B cell (primary cell): Measurements from ENCODE around the gene SHH. TPM values are rescaled to one million over a fixed set of nuclear protein-coding genes. Genes with fewer than 3 reads are reported as not detected.

Experiments
- ATAC-seq: fragments of 200-7000 bp; cut with Tn5 transposase; one replicate; pipeline ENCODE4 v1.10.0; 2021; ENCODE audit warnings: low read depth, mild to moderate bottlenecking, moderate number of reproducible peaks, moderate library complexity
- CTCF ChIA-PET: fragments of 350-600 bp; sonication (Branson Sonifier 250); formaldehyde crosslinking; loops from one replicate; lab custom pipeline; 2021; ENCODE audit warnings: antibody characterized with exemption, inconsistent platforms; lab: Charles Lee
- POLR2A ChIA-PET: fragments of 350-600 bp; sonication (Branson Sonifier 250); formaldehyde crosslinking; loops from one replicate; lab custom pipeline; 2021; ENCODE audit warnings: antibody characterized with exemption; lab: Charles Lee
- DNase-seq: peaks from one replicate; pipeline ENCODE4 v3.0.0; 2013
- H2AFZ ChIP-seq: 2 replicates; pipeline ENCODE4 v1.6.1; 2012; ENCODE audit warnings: mild to moderate bottlenecking, low read depth, low read length; ENCODE audit not compliant: insufficient read depth, poor library complexity, severe bottlenecking
- H3K27ac ChIP-seq, 2 donors: 1 replicate in 1 of 2; 2 replicates in 1 of 2; pipeline ENCODE4 v1.5.1; 2012 to 2013; ENCODE audit warnings: low read length in 2 of 2, mild to moderate bottlenecking in 2 of 2, moderate library complexity in 1 of 2
- H3K27me3 ChIP-seq, 4 experiments: fragments of 200-600 bp in 1 of 4; sonication (generic) in 1 of 4; replicated peaks in 1 of 4; 1 replicate in 2 of 4; 2 replicates in 2 of 4; pipeline versions ENCODE4 v1.6.1 to v1.7.0; 2013 to 2016; ENCODE audit warnings: low read length in 3 of 4, mild to moderate bottlenecking in 2 of 4, mixed read lengths in 1 of 4, moderate library complexity in 1 of 4; ENCODE audit not compliant: insufficient read depth in 4 of 4, control insufficient read depth in 3 of 4; ENCODE audit errors: control extremely low read depth in 1 of 4
- H3K36me3 ChIP-seq, 2 experiments: replicated peaks in 1 of 2; 1 replicate in 1 of 2; 2 replicates in 1 of 2; pipeline versions ENCODE4 v1.6.1 to v1.7.1; 2013; ENCODE audit warnings: low read length in 1 of 2; ENCODE audit not compliant: insufficient read depth in 2 of 2, control insufficient read depth in 1 of 2; ENCODE audit errors: control extremely low read depth in 1 of 2, extremely low read depth in 1 of 2
- H3K4me1 ChIP-seq, 2 donors: fragments of 200-600 bp in 1 of 2; sonication (generic) in 1 of 2; 1 replicate in 1 of 2; 2 replicates in 1 of 2; pipeline versions ENCODE4 v1.5.1 to v1.6.1; 2013 to 2017; ENCODE audit warnings: low read length in 2 of 2; ENCODE audit not compliant: control insufficient read depth in 2 of 2, insufficient read depth in 2 of 2
- H3K4me2 ChIP-seq: replicated peaks from 2 replicates; pipeline ENCODE3; 2012; ENCODE audit warnings: mild to moderate bottlenecking, low read depth, low read length; ENCODE audit not compliant: poor library complexity, severe bottlenecking
- H3K4me3 ChIP-seq, 5 experiments: fragments of 200-600 bp in 1 of 5; sonication (generic) in 1 of 5; 1 replicate in 3 of 5; 2 replicates in 2 of 5; pipeline versions ENCODE4 v1.5.1 to v1.7.0; 2011 to 2016; ENCODE audit warnings: low read length in 4 of 5, mild to moderate bottlenecking in 4 of 5, low read depth in 2 of 5, control low read depth in 1 of 5, moderate library complexity in 1 of 5; ENCODE audit not compliant: insufficient read depth in 1 of 5; ENCODE audit errors: control extremely low read depth in 1 of 5, extremely low read depth in 1 of 5
- H3K79me2 ChIP-seq: fragments of 200-600 bp; sonication (generic); one replicate; pipeline ENCODE4 v1.6.0; 2016; ENCODE audit warnings: low read length; ENCODE audit not compliant: control insufficient read depth, insufficient read depth
- H3K9ac ChIP-seq: fragments of 200-600 bp; sonication (generic); 2 replicates; pipeline ENCODE4 v1.6.1; 2017; ENCODE audit warnings: mild to moderate bottlenecking, low read length, moderate library complexity
- H3K9me3 ChIP-seq, 3 donors: one replicate each; pipeline versions ENCODE4 v1.6.1 to v1.7.1; 2013; ENCODE audit warnings: low read length in 2 of 3; ENCODE audit not compliant: control insufficient read depth in 2 of 3, insufficient read depth in 1 of 3; ENCODE audit errors: control extremely low read depth in 1 of 3
- H4K20me1 ChIP-seq: 2 replicates; pipeline ENCODE4 v1.6.0; 2012; ENCODE audit warnings: mild to moderate bottlenecking, low read length; ENCODE audit not compliant: insufficient read depth, control insufficient read depth, poor library complexity, severe bottlenecking
- H3K27ac Mint-ChIP-seq: one replicate; pipeline ENCODE4 v1.8.0; 2021; ENCODE audit warnings: mixed read lengths
- H3K27me3 Mint-ChIP-seq: one replicate; pipeline ENCODE4 v1.8.0; 2021; ENCODE audit warnings: mixed read lengths
- H3K4me1 Mint-ChIP-seq: one replicate; pipeline ENCODE4 v1.8.0; 2021; ENCODE audit warnings: mixed read lengths
- H3K4me3 Mint-ChIP-seq: one replicate; pipeline ENCODE4 v1.8.0; 2021; ENCODE audit warnings: mixed read lengths
- H3K9me3 Mint-ChIP-seq: one replicate; pipeline ENCODE4 v1.8.0; 2022; ENCODE audit warnings: mixed read lengths; ENCODE audit not compliant: insufficient read depth
- CTCF ChIP-seq: fragments of 200-600 bp; IDR thresholded peaks from one replicate; pipeline ENCODE4 v1.8.0; 2022; ENCODE audit warnings: antibody characterized with exemption, mild to moderate bottlenecking
- EZH2 ChIP-seq: IDR thresholded peaks from 2 replicates; pipeline ENCODE4 v1.6.1; 2012; ENCODE audit warnings: borderline replicate concordance, low read depth, mild to moderate bottlenecking, moderate library complexity, low read length; ENCODE audit not compliant: insufficient read depth, poor library complexity, severe bottlenecking
- WGBS: methylation state at CpG from one replicate; pipeline ENCODE4 v1.1.5; 2013; ENCODE audit warnings: missing lambda C conversion rate; ENCODE audit not compliant: insufficient coverage; 5-methylcytosine and 5-hydroxymethylcytosine counted together
- intact Hi-C: fragments of 100-400 bp; cut with micrococcal nuclease; formaldehyde crosslinking; loops from one replicate; pipeline ENCODE4 v1.10.0; 2022
- polyA plus RNA-seq: library from polyadenylated mRNA; depleted of rRNA; stranded (reverse); fragments of >200 nt; gene quantifications from 2 replicates; pipeline ENCODE4 v1.2.3, GENCODE V29; 2012
- total RNA-seq, 2 donors: library from RNA; stranded (reverse); fragments of 120-200 nt in 1 of 2; gene quantifications; 1 replicate in 1 of 2; 2 replicates in 1 of 2; pipeline versions ENCODE4 v1.2.3 to v1.2.4, GENCODE V29; 2013 to 2022

SHH gene
- total and polyA plus RNA-seq, 2 donors (not counting 1 experiment from before 2014, with no cell fraction given), result not detected

- POLR2A ChIA-PET, result no interaction called here
- DNase-seq (no peak), ATAC-seq (no peak)
- Histone ChIP-seq H4K20me1 (no peaks in the 10 kb centered on the region), H3K27me3 (peaks cover 0 to 7% (median 2%) of the 10 kb centered on the region in 4 experiments), H3K27ac (no peak overlapping the region), H3K36me3 (peaks cover 0 to 11% of the 10 kb centered on the region in 2 experiments), H3K79me2 (no peaks in the 10 kb centered on the region), H3K4me3 (no peak overlapping the region), H2AFZ (no peak overlapping the region), H3K4me2 (peak overlapping the region; percentile 63), H3K9me3 (no peaks in the 10 kb centered on the region), H3K9ac (no peak overlapping the region), H3K4me1 (peaks cover 6 to 11% of the 10 kb centered on the region in 2 donors)
- no peak overlapping the region for H3K27ac Mint-ChIP-seq
- H3K9me3 Mint-ChIP-seq, result no peaks in the 10 kb centered on the region
- peaks cover 13% of the 10 kb centered on the region for H3K27me3 Mint-ChIP-seq
- intact Hi-C loops, result no loop called here
- H3K4me1 Mint-ChIP-seq, result peaks cover 10% of the 10 kb centered on the region
- WGBS, result 5% methylated on average over 57 of the region's 68 CpGs
- peak overlapping the region; percentile 42 for H3K4me3 Mint-ChIP-seq
- CTCF ChIA-PET, result no interaction called here
- TF ChIP-seq EZH2 (no peak), CTCF (no peak)
Measured at GRCh38 chr7:155787171-155787851, 25.0 kb downstream of the SHH start.

- Histone ChIP-seq H2AFZ (no peak overlapping the region), H3K79me2 (no peaks in the 10 kb centered on the region), H3K4me2 (no peak overlapping the region), H3K9me3 (no peaks in the 10 kb centered on the region), H3K36me3 (peaks cover 0 to 18% of the 10 kb centered on the region in 2 experiments), H3K27me3 (peaks cover 0 to 7% (median 2%) of the 10 kb centered on the region in 4 experiments), H3K4me1 (peaks cover 6 to 11% of the 10 kb centered on the region in 2 donors), H4K20me1 (no peaks in the 10 kb centered on the region), H3K9ac (no peak overlapping the region), H3K27ac (no peak overlapping the region), H3K4me3 (no peak overlapping the region)
- H3K4me1 Mint-ChIP-seq, result peaks cover 10% of the 10 kb centered on the region
- ChIA-PET CTCF (interaction anchor here (0.9 kb wide), 1 partner anchor 1600 kb away, joined by 3 read pairs; no protein-coding TSS in a partner anchor), POLR2A (no interaction called here)
- H3K4me3 Mint-ChIP-seq, result no peak overlapping the region
- ATAC-seq (no peak), DNase-seq (no peak)
- intact Hi-C loops, result no loop called here
- no peaks in the 10 kb centered on the region for H3K9me3 Mint-ChIP-seq
- WGBS, result 90% methylated on average over 2 of the region's 10 CpGs
- TF ChIP-seq CTCF (no peak), EZH2 (no peak)
- no peak overlapping the region for H3K27ac Mint-ChIP-seq
- peaks cover 13% of the 10 kb centered on the region for H3K27me3 Mint-ChIP-seq
Measured at GRCh38 chr7:155786491-155786890, 25.8 kb downstream of the SHH start.
